SK-N-SH (cell line): Measurements from ENCODE around the gene SPOCK3.

Experiments
- CTCF ChIP-seq: fragments of 200-600 bp; sonication (generic); IDR thresholded peaks from 2 replicates; pipeline ENCODE4 v1.6.1; 2017; ENCODE audit warnings: antibody characterized with exemption, mild to moderate bottlenecking, moderate library complexity
- EP300 ChIP-seq, 2 experiments: IDR thresholded peaks; 2 replicates each; pipeline versions ENCODE4 v1.4.0 to v1.6.1; 2012; ENCODE audit warnings: borderline replicate concordance in 1 of 2, low read depth in 1 of 2, low read length in 1 of 2
- GATA2 ChIP-seq: sonication (generic); formaldehyde crosslinking; IDR thresholded peaks from 2 replicates; pipeline ENCODE4 v1.5.0; 2020; ENCODE audit warnings: mild to moderate bottlenecking, missing genetic modification reagents
- IRF3 ChIP-seq: fragments of 150-350 bp; IDR thresholded peaks from 2 replicates; pipeline ENCODE4 v1.6.1; 2016; ENCODE audit warnings: mild to moderate bottlenecking, low read depth, low read length
- MAX ChIP-seq: IDR thresholded peaks from 2 replicates; pipeline ENCODE4 v1.4.0; 2012; ENCODE audit warnings: low read depth
- MXI1 ChIP-seq: IDR thresholded peaks from 2 replicates; pipeline ENCODE4 v1.6.1; 2012; ENCODE audit warnings: mild to moderate bottlenecking, low read depth, low read length, improper control_type of control experiment
- NFIC ChIP-seq: IDR thresholded peaks from 2 replicates; pipeline ENCODE4 v1.4.0; 2012; ENCODE audit warnings: borderline replicate concordance
- POLR2AphosphoS5 ChIP-seq: IDR thresholded peaks from 2 replicates; pipeline ENCODE4 v1.6.1; 2012; ENCODE audit warnings: low read depth, low read length
- SIN3A ChIP-seq: IDR thresholded peaks from 2 replicates; pipeline ENCODE4 v1.6.1; 2012; ENCODE audit warnings: low read depth, mild to moderate bottlenecking, low read length, moderate library complexity, borderline replicate concordance
- USF2 ChIP-seq: fragments of 150-350 bp; IDR thresholded peaks from 2 replicates; pipeline ENCODE4 v1.6.1; 2017; ENCODE audit warnings: antibody characterized with exemption, low read length, low read depth, borderline replicate concordance
- YY1 ChIP-seq: IDR thresholded peaks from 2 replicates; pipeline ENCODE4 v1.4.0; 2012; ENCODE audit warnings: low read depth, mild to moderate bottlenecking

- TF ChIP-seq EP300 (IDR thresholded peaks at IDR 0.05; ENCODE audit: borderline replicate concordance in 1 of 2, low read depth in 1 of 2, low read length in 1 of 2) (no peak), SIN3A (no peak), MXI1 (no peak), NFIC (no peak), YY1 (no peak), CTCF (no peak), POLR2AphosphoS5 (no peak), GATA2 (CRISPR knock-in tag) (no peak), USF2 (no peak), IRF3 (no peak), MAX (no peak)
These were observed 185.0 kb downstream of the SPOCK3 start for GRCh38 chr4:167049257-167049656.
